NB4 (cell line): Measurements from ENCODE around the gene GRIK4.

Source experiments
- MYC ChIP-seq: IDR thresholded peaks from 2 replicates; pipeline ENCODE4 v1.6.1; 2011; ENCODE audit warnings: low read depth, low read length
- POLR2A ChIP-seq: IDR thresholded peaks from 2 replicates; pipeline ENCODE4 v1.6.1; 2011; ENCODE audit warnings: mild to moderate bottlenecking; ENCODE audit not compliant: insufficient read length; ENCODE audit errors: extremely low read depth
- TF ChIP-seq, protein P1 (sequence below): IDR thresholded peaks from one replicate; pipeline ENCODE4 v1.5.1; 2012; ENCODE audit warnings: low read depth, low read length

GRCh38 chr11:120775986-120776951 is 264.7 kb downstream of the GRIK4 start:
- TF ChIP-seq, protein P1, sequence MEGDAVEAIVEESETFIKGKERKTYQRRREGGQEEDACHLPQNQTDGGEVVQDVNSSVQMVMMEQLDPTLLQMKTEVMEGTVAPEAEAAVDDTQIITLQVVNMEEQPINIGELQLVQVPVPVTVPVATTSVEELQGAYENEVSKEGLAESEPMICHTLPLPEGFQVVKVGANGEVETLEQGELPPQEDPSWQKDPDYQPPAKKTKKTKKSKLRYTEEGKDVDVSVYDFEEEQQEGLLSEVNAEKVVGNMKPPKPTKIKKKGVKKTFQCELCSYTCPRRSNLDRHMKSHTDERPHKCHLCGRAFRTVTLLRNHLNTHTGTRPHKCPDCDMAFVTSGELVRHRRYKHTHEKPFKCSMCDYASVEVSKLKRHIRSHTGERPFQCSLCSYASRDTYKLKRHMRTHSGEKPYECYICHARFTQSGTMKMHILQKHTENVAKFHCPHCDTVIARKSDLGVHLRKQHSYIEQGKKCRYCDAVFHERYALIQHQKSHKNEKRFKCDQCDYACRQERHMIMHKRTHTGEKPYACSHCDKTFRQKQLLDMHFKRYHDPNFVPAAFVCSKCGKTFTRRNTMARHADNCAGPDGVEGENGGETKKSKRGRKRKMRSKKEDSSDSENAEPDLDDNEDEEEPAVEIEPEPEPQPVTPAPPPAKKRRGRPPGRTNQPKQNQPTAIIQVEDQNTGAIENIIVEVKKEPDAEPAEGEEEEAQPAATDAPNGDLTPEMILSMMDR = no peak
- TF ChIP-seq POLR2A = no peak
- TF ChIP-seq MYC = no peak
